Naive thymus-derived CD4-positive, alpha-beta T cell (primary cell): Measurements from ENCODE around the gene RPTOR. TPM values are rescaled to one million over a fixed set of nuclear protein-coding genes. Genes with fewer than 3 reads are reported as not detected.

Source experiments
- ATAC-seq: fragments of 150-1000 bp; cut with Tn5 transposase; 2 replicates; pipeline ENCODE4 v1.10.0; 2021; ENCODE audit warnings: mild to moderate bottlenecking, moderate library complexity
- CTCF ChIA-PET: fragments of 350-600 bp; sonication (Branson Sonifier 250); formaldehyde crosslinking; loops from one replicate; lab custom pipeline; 2021; ENCODE audit warnings: antibody characterized with exemption; lab: Charles Lee
- POLR2A ChIA-PET: fragments of 350-600 bp; sonication (Branson Sonifier 250); formaldehyde crosslinking; loops from one replicate; lab custom pipeline; 2021; ENCODE audit warnings: antibody characterized with exemption, inconsistent platforms; lab: Charles Lee
- DNase-seq, 9 donors: peaks; one replicate each; pipeline versions ENCODE4 v3.0.0 to v3.0.0-alpha.2; 2020 to 2022; ENCODE audit warnings: mixed read lengths in 1 of 9
- H3K27ac ChIP-seq: one replicate; pipeline ENCODE4 v1.7.0; 2013; ENCODE audit warnings: mild to moderate bottlenecking, low read depth, low read length, moderate library complexity
- H3K27me3 ChIP-seq, 2 donors: one replicate each; pipeline ENCODE4 v1.7.0; 2013; ENCODE audit warnings: low read length in 2 of 2, mild to moderate bottlenecking in 2 of 2, moderate library complexity in 2 of 2; ENCODE audit not compliant: control insufficient read depth in 2 of 2, insufficient read depth in 2 of 2
- H3K36me3 ChIP-seq, 3 experiments: 1 replicate in 2 of 3; 2 replicates in 1 of 3; pipeline ENCODE4 v1.7.0; 2013; ENCODE audit warnings: low read length in 3 of 3, mild to moderate bottlenecking in 3 of 3, moderate library complexity in 1 of 3; ENCODE audit not compliant: insufficient read depth in 3 of 3, control insufficient read depth in 2 of 3
- H3K4me1 ChIP-seq, 2 donors: one replicate each; pipeline ENCODE4 v1.7.0; 2013; ENCODE audit warnings: low read length in 2 of 2, mild to moderate bottlenecking in 2 of 2, moderate library complexity in 1 of 2; ENCODE audit not compliant: control insufficient read depth in 2 of 2, insufficient read depth in 2 of 2
- H3K4me3 ChIP-seq: 2 replicates; pipeline ENCODE4 v1.7.0; 2013; ENCODE audit warnings: mild to moderate bottlenecking, low read length
- H3K9me3 ChIP-seq, 3 experiments: 1 replicate in 2 of 3; 2 replicates in 1 of 3; pipeline ENCODE4 v1.7.0; 2013; ENCODE audit warnings: low read length in 3 of 3; ENCODE audit not compliant: control insufficient read depth in 2 of 3
- H3K27ac Mint-ChIP-seq, 9 donors: one replicate each; pipeline ENCODE4 v1.8.0; 2020 to 2022; ENCODE audit warnings: mixed read lengths in 9 of 9, mild to moderate bottlenecking in 8 of 9, moderate library complexity in 5 of 9, inconsistent platforms in 2 of 9
- H3K27me3 Mint-ChIP-seq, 5 donors: one replicate each; pipeline ENCODE4 v1.8.0; 2021 to 2022; ENCODE audit warnings: mixed read lengths in 5 of 5, mild to moderate bottlenecking in 1 of 5
- H3K36me3 Mint-ChIP-seq, 5 donors: one replicate each; pipeline ENCODE4 v1.8.0; 2020 to 2022; ENCODE audit warnings: mixed read lengths in 5 of 5, mild to moderate bottlenecking in 3 of 5, inconsistent platforms in 1 of 5
- H3K4me1 Mint-ChIP-seq, 7 donors: one replicate each; pipeline ENCODE4 v1.8.0; 2020 to 2022; ENCODE audit warnings: mixed read lengths in 7 of 7, mild to moderate bottlenecking in 3 of 7, inconsistent platforms in 1 of 7
- H3K4me3 Mint-ChIP-seq, 10 donors: one replicate each; pipeline ENCODE4 v1.8.0; 2020 to 2022; ENCODE audit warnings: mild to moderate bottlenecking in 10 of 10, mixed read lengths in 10 of 10, moderate library complexity in 6 of 10, inconsistent platforms in 2 of 10
- H3K9me3 Mint-ChIP-seq, 11 donors: one replicate each; pipeline ENCODE4 v1.8.0; 2020 to 2022; ENCODE audit warnings: mixed read lengths in 11 of 11, mild to moderate bottlenecking in 4 of 11, inconsistent platforms in 1 of 11, moderate library complexity in 1 of 11
- intact Hi-C, 2 donors: fragments of 100-400 bp; cut with micrococcal nuclease; formaldehyde crosslinking; loops; one replicate each; pipeline ENCODE4 v1.15.1; 2023
- polyA plus RNA-seq, 2 donors: library from polyadenylated mRNA; unstranded; fragments of 300-500 nt; fragmentation: Illumina TruSeq; gene quantifications; one replicate each; pipeline ENCODE4 v1.2.3, GENCODE V29; 2021
- total RNA-seq, 6 experiments: library from RNA in 5 of 6; stranded (reverse) in 5 of 6; gene quantifications; 1 replicate in 5 of 6; 2 replicates in 1 of 6; pipeline ENCODE4 v1.2.3 and lab custom pipeline; 2021 to 2026

Gene RPTOR
- total and polyA plus RNA-seq, 7 experiments from 2014 or later: 10.9 to 89.8 (median 59.9) TPM

DNA sequence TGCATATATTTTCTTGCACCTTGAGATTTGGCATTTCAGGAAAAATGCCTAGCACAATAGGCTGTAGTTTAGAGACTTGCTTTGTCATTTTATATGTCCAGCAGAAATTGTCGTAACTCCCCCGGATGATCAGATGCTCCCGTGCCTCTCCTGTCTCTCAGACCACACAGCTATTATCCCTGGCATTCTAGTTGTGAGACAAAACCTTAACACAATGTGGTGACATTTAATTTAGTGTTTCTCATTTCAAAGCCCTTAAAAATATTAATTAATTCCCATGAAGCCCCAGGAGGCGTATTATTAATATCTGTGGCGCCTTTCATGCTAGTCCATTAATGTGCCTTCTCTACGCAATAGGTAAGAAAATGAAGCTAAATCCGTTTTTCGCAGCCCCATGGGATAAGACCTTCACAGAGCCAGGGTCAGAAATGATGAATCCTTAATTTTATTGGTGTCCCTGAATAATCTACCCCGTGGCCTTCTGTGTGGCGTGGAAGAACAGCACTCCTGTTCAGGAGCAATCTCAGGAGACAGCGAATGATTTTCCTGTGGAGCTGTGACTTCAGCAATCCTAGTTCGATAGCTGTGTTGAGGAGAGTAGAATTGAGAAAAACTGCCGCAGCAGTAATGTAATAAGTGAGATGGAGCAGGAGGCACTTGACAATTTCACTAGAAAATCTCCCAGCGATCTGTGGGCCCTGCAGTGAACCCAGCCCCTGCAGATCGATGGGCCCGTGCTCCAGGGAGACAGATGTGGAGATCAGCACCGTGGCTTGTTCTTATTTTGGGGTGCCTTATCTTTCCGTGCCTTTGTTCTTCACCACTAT, 157.9 kb downstream of the RPTOR start:
- Mint-ChIP-seq H3K9me3 (peaks cover 4 to 28% (median 7%) of the 10 kb centered on the region in 11 donors), H3K27me3 (no peaks in the 10 kb centered on the region), H3K4me1 (peaks cover 48 to 94% (median 80%) of the 10 kb centered on the region in 7 donors), H3K27ac (peak overlapping the region; percentile 58 to 98 (median 92)), H3K4me3 (peak overlapping the region in 8 of 10 donors; percentile 20 to 84 (median 69)), H3K36me3 (peaks cover 11 to 72% (median 18%) of the 10 kb centered on the region in 5 donors)
- Histone ChIP-seq H3K4me3 (no peak overlapping the region), H3K27ac (peak overlapping the region; percentile 30), H3K4me1 (peaks cover 26 to 35% of the 10 kb centered on the region in 2 donors), H3K36me3 (no peaks in the 10 kb centered on the region), H3K27me3 (no peaks in the 10 kb centered on the region), H3K9me3 (no peaks in the 10 kb centered on the region)
- DNase-seq (no peak), ATAC-seq (no peak)
- POLR2A ChIA-PET: interaction anchor here (0.6 to 2.6 kb wide), 16 partner anchors 9 to 248 kb away, joined by 3 to 10 read pairs (median 4); no protein-coding TSS in a partner anchor
- intact Hi-C loops: loop anchor here (1.0 to 10.0 kb wide), 4 partner anchors 37 to 248 kb away; no protein-coding TSS in a partner anchor
- CTCF ChIA-PET: interaction anchor here (1.1 kb wide), 1 partner anchor 8 kb away, joined by 3 read pairs; no protein-coding TSS in a partner anchor

DNA sequence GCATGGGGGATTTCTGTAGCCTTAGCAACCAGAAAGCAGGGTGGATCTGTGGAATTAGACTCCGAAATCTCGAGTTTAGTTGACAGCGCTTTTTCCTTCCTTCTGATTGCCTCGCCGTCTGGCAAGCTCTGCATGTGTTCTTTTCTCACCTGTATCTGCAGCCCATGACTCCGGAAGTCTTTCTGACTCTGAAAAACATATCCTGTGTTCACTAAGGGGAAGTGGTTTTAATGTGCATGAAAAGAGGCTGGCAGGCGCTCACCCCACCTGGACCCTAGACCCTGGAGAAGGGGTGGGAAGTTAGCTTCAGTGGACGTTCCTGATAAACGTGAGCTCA, 158.5 kb downstream of the RPTOR start:
- peaks cover 43 to 93% (median 79%) of the 10 kb centered on the region in 7 donors for H3K4me1 Mint-ChIP-seq
- H3K4me3 Mint-ChIP-seq: peak overlapping the region; percentile 20 to 84 (median 70)
- Histone ChIP-seq H3K4me3 (no peak overlapping the region), H3K27me3 (no peaks in the 10 kb centered on the region), H3K4me1 (peaks cover 26 to 35% of the 10 kb centered on the region in 2 donors), H3K36me3 (peaks cover 0 to 4% (median 0%) of the 10 kb centered on the region in 3 experiments), H3K9me3 (no peaks in the 10 kb centered on the region), H3K27ac (peak overlapping the region; percentile 30)
- peak overlapping the region; percentile 58 to 98 (median 92) for H3K27ac Mint-ChIP-seq
- ChIA-PET CTCF (interaction anchor here (1.1 kb wide), 1 partner anchor 9 kb away, joined by 3 read pairs; no protein-coding TSS in a partner anchor), POLR2A (interaction anchor here (0.6 to 2.6 kb wide), 14 partner anchors 9 to 249 kb away, joined by 3 to 10 read pairs (median 4); no protein-coding TSS in a partner anchor)
- ATAC-seq (peak; percentile 80), DNase-seq (peak in 8 of 9 donors; percentile 26 to 70 (median 56))
- H3K9me3 Mint-ChIP-seq: peaks cover 4 to 28% (median 7%) of the 10 kb centered on the region in 11 donors
- H3K27me3 Mint-ChIP-seq: no peaks in the 10 kb centered on the region
- intact Hi-C loops: loop anchor here (1.0 to 10.0 kb wide), 4 partner anchors 38 to 248 kb away; no protein-coding TSS in a partner anchor
- peaks cover 11 to 73% (median 24%) of the 10 kb centered on the region in 5 donors for H3K36me3 Mint-ChIP-seq

GRCh38 chr17:80704381-80704819, 159.8 kb downstream of the RPTOR start:
- peaks cover 33 to 35% of the 10 kb centered on the region in 2 donors for H3K4me1 ChIP-seq
- Mint-ChIP-seq H3K36me3 (peaks cover 13 to 82% (median 33%) of the 10 kb centered on the region in 5 donors), H3K27me3 (no peaks in the 10 kb centered on the region), H3K9me3 (peaks cover 4 to 25% (median 6%) of the 10 kb centered on the region in 11 donors), H3K4me1 (peaks cover 46 to 91% (median 83%) of the 10 kb centered on the region in 7 donors), H3K27ac (peak overlapping the region in 7 of 9 donors; percentile 34 to 96 (median 88)), H3K4me3 (peak overlapping the region in 7 of 10 donors; percentile 42 to 76 (median 51))
- POLR2A ChIA-PET: interaction anchor here (0.6 to 2.6 kb wide), 6 partner anchors 11 to 250 kb away, joined by 3 to 10 read pairs (median 4); no protein-coding TSS in a partner anchor
- H3K27me3 ChIP-seq: no peaks in the 10 kb centered on the region
- H3K36me3 ChIP-seq: peaks cover 0 to 15% (median 0%) of the 10 kb centered on the region in 3 experiments
- no peak overlapping the region for H3K4me3 ChIP-seq
- intact Hi-C loops: loop anchor here (5.0 to 10.0 kb wide), 2 partner anchors 38 to 250 kb away; no protein-coding TSS in a partner anchor
- CTCF ChIA-PET: no interaction called here
- no peak overlapping the region for H3K27ac ChIP-seq
- DNase-seq (no peak), ATAC-seq (no peak)
- no peaks in the 10 kb centered on the region for H3K9me3 ChIP-seq

DNA sequence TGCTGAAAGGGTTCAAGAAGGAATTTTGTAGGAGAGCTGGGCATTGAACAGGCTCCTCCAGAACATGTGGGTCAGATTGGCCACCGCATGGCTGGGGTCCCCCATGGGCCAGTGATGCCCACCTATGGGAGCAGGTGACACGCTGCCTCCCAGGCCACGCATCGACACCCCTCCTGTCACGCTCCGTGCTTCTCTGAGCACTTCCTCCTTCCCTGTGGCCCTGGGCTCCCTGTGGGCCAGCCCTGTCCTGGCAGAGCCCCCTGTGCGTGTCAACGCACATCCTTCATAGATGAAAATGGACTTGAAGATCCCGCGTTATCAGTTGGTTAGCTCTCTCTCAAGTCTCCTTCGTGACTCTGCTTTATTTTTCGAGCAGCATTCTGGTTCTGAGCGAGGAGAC, 160.3 kb downstream of the RPTOR start:
- Histone ChIP-seq H3K9me3 (no peaks in the 10 kb centered on the region), H3K36me3 (peaks cover 0 to 17% (median 0%) of the 10 kb centered on the region in 3 experiments), H3K27me3 (no peaks in the 10 kb centered on the region), H3K4me3 (no peak overlapping the region), H3K27ac (no peak overlapping the region), H3K4me1 (peaks cover 33 to 35% of the 10 kb centered on the region in 2 donors)
- no peaks in the 10 kb centered on the region for H3K27me3 Mint-ChIP-seq
- DNase-seq (no peak), ATAC-seq (no peak)
- H3K4me3 Mint-ChIP-seq: peak overlapping the region in 4 of 10 donors; percentile 10 to 51 (median 35)
- peaks cover 17 to 84% (median 36%) of the 10 kb centered on the region in 5 donors for H3K36me3 Mint-ChIP-seq
- POLR2A ChIA-PET: interaction anchor here (0.6 to 1.2 kb wide), 2 partner anchors 40 to 55 kb away, joined by 3 to 4 read pairs; no protein-coding TSS in a partner anchor
- peak overlapping the region in 5 of 9 donors; percentile 45 to 88 (median 69) for H3K27ac Mint-ChIP-seq
- intact Hi-C loops: loop anchor here (5.0 to 10.0 kb wide), 2 partner anchors 37 to 250 kb away; no protein-coding TSS in a partner anchor
- H3K9me3 Mint-ChIP-seq: peaks cover 3 to 23% (median 5%) of the 10 kb centered on the region in 11 donors
- CTCF ChIA-PET: no interaction called here
- H3K4me1 Mint-ChIP-seq: peaks cover 47 to 92% (median 86%) of the 10 kb centered on the region in 7 donors

GRCh38 chr17:80705988-80706387, 161.3 kb downstream of the RPTOR start:
- no peak overlapping the region for H3K4me3 ChIP-seq
- H3K9me3 ChIP-seq: no peaks in the 10 kb centered on the region
- H3K4me1 Mint-ChIP-seq: peaks cover 42 to 90% (median 85%) of the 10 kb centered on the region in 7 donors
- ATAC-seq: no peak
- peaks cover 0 to 17% (median 0%) of the 10 kb centered on the region in 3 experiments for H3K36me3 ChIP-seq
- POLR2A ChIA-PET: interaction anchor here (1.0 kb wide), 1 partner anchor 31 kb away, joined by 5 read pairs; no protein-coding TSS in a partner anchor
- no peak for DNase-seq
- intact Hi-C loops: loop anchor here in 1 of 2 donors (10.0 kb wide), 1 partner anchor 251 kb away; no protein-coding TSS in a partner anchor
- no peaks in the 10 kb centered on the region for H3K27me3 Mint-ChIP-seq
- H3K27me3 ChIP-seq: no peaks in the 10 kb centered on the region
- H3K9me3 Mint-ChIP-seq: peaks cover 0 to 13% (median 5%) of the 10 kb centered on the region in 11 donors
- H3K36me3 Mint-ChIP-seq: peaks cover 17 to 80% (median 44%) of the 10 kb centered on the region in 5 donors
- CTCF ChIA-PET: interaction anchor here (0.6 kb wide), 1 partner anchor 153 kb away, joined by 3 read pairs; no protein-coding TSS in a partner anchor
- H3K27ac Mint-ChIP-seq: peak overlapping the region; percentile 38 to 90 (median 65)
- H3K4me1 ChIP-seq: peaks cover 33 to 35% of the 10 kb centered on the region in 2 donors
- H3K27ac ChIP-seq: no peak overlapping the region
- H3K4me3 Mint-ChIP-seq: peak overlapping the region in 3 of 10 donors; percentile 36 to 53 (median 48)
